Activated CD4-positive, alpha-beta T cell treated with anti-CD3 and anti-CD28 coated beads, Interleukin-2, amount 50 U/mL, for 16 hours (primary cell): Measurements from ENCODE around the gene PPIA.
A peak's percentile ranks its signal among the peaks of the same experiment; 100 is the strongest.
"Not testable (repeated sequence)": the region's sequence is repeated elsewhere in the genome, so short reads cannot be mapped to it uniquely, and the experiment has no call there.

ENCODE experiments used
- DNase-seq: peaks from one replicate; pipeline ENCODE4 v3.0.0-alpha.2; 2020

The PPIA gene

DNA sequence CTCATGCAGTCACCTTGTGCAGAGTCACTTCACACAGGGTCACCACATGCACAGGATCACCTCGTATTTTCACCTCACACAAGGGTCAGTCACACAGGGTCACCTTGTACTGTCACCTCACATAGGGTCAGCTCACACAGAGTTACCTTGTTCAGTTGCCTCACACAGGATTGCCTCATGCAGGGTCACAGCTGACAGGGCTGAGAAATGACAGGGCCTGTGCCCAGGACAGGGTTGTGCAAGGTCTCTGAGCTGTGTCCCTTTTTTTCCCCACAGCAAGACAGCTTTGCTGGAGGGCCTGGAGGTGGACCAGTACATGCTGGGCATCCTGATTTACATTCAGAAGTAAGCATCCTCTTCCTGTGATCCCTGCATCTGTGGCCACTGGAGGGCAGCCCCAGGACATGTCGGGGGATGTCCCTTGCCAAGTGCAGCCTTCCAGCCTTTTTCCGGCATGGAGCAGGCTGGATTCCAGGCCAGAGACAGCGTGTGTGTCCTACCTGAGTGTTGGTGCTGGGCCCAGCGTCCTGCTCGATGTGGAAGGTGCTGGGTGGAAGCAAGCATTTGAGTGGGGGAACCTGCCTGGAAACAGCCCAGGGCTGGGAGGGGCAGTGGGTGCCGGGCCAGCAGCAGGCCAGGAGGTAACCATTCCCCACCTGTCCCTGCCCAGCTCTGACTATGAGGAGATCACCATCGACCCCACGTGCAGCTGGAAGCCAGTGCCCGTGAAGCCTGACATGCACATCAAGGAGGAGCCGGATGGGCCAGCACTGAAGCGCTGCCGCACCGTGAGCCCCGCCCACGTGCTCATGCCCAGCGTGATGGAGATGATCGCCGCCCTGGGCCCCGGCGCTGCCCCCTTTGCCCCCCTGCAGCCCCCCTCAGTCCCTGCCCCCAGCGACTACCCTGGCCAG lies 31.6 kb upstream of the PPIA start:
- no peak for DNase-seq

DNA sequence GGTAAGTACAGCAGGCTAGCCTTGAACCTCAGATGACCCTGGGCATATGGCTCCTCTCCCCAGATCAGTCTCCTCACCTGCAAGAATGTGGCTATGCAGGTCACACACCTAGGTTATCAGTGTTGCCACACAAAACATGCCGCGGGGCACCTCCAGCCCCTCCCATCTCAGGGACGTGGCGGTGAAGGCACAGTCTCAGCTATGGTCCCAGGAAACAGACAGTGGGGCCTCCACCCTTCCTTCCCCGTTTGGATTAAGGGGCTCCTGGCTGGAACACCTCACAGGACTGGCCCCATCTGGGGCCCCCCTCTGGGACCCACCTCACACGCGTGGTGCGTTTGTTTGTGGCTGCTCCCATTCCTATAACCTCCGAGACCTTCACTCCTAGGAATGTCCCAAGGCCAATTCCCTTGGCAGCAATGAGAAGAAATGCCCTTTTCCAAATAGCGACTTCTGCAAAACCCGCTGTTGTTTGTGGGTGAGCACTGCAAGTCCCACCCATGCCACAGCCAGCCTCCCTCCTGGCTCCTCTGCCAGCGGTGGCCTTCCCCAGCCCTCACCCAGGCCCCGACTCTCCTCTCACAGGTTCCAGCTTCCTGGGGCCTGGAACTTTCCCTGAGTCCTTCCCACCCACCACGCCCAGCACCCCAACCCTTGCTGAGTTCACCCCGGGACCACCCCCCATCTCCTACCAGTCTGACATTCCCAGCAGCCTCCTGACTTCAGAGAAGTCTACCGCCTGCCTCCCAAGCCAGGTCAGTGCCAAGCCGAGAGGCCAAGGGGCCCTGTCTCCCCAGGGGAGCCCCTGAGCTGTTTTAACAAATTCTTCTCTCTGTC lies 30.7 kb upstream of the PPIA start:
- no peak for DNase-seq

- DNase-seq: no peak
Observed at GRCh38 chr7:44766416-44766801, 30.1 kb upstream of the PPIA start.

DNA sequence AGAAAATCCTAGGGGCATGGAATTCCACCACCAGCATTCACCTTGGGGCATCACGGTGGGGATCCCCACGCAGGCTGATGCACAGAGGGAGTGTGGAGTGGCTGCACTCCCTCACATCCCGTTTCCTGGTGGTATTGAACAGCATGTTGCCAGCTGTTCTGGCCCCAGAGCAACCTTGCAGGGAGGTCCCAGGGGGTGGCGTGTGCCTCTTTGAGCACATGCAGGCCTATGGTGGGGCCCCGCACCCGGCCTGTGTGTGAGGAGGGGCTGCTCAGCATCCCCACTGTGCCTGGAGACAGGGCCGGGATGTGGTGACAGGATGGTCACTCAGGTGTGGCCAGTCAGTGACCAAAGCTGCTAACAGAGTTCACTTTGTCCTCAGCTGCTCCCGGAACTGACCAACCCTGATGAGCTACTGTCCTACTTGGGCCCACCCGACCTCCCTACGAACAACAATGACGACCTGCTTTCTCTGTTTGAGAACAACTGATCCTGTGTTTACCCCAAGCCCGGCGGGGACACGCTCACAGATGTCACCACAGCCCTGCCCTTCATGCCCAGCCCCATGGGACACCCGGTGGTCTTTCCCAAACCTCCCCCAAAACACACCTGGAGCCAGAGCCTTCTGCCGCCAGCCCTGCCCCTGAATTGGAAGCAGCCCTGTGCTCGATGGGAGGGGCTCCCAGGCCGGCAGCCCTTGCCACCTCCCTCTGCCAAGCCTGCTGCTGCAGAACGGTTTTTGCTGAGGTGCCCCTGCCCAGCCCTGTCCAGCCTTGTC lies 29.2 kb upstream of the PPIA start:
- DNase-seq: no peak

DNA sequence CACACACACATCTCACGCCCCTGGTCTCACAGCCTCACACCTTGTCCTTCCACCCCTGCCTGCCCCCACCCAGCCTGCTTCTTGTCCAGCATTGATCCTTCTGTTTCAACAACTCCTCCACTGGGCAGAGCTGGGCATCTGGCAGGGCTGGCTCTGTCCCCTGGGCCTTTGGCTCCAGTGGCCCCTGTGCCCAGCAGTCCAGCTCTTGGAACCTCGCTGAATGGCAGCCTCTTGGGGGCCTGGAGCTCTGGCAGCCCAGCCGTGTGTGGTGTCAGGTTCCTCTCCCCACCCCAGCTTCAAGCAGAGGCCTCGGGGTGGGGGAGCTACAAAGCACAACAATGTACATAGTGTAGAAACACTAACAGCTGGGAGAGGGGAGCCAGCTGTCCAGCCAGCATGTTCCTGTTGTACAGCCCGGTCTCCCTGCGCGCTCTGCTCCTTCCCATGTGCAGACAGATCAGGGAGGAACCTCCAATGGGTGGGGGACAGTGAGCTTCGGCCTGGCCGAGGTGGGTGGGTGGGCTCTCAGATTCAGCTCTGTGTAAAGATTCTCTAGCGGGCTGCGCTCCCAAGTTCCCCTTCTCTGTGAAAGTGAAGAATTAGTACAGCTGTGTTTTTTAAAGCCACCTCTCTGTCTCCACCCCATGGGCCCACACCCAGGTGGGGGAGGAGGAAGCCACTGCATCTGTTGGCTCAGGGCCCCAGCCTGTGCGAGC lies 28.4 kb upstream of the PPIA start:
- DNase-seq: no peak

- no peak for DNase-seq
Observed at GRCh38 chr7:44768628-44769371, 27.7 kb upstream of the PPIA start.

DNA sequence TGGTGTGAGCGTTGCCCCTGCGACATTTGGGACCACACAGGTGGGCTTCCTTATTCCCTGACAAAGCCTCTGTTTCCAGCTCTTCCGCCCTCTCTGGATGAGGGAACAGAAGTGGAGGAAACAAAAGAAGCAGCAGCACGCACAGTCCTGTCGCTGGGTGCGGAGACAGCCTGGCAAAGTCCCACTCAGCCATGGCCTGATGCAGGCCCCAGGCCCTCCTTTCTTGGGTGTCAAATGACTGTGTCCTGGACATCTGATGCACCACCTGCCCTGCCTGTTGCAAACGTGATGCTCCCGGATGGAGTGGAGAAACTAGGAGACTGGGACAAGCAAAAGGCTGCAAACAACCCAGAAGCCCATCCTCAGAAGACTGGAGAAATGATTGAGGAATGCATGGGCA lies 27.1 kb upstream of the PPIA start:
- DNase-seq: no peak

GRCh38 chr7:44769776-44770294 lies 26.6 kb upstream of the PPIA start:
- peak; percentile 35 for DNase-seq

GRCh38 chr7:44771358-44771757 lies 25.1 kb upstream of the PPIA start:
- DNase-seq: no peak

GRCh38 chr7:44772440-44772839 lies 24.0 kb upstream of the PPIA start:
- DNase-seq: no peak

DNA sequence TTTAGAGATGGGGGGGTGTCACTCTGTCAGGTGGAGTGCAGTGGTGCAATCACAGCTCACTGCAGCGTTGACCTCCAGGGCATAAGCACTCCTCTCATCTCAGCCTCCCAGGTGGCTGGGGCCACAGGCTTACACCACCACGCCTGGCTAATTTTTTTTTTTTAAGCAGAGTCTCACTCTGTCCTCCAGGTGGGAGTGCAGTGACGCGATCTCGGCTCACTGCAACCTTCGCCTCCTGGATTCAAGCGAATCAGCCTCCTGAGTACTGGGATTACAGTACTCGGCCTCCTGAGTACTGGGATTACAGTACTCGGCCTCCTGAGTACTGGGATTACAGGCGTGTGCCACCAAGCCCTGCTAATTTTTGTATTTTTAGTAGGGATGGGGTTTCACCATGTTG lies 23.6 kb upstream of the PPIA start:
- no peak for DNase-seq

DNA sequence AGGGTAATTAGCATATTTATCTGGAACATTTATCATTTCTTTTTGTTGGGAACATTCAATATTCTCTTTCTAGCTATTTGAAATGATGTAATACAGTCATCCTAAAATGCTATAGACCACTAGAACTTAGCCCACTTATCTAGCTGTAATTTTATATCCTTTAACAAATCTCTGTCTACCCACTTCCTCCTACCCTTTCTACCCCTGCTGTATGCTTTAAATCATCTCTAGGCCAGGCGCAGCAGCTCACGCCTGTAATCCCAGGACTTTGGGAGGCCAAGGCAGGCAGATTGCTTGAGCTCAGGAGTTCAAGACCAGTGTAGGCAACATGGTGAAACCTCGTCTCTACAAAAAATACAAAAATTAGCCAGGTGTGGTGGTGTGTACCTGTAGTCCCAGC lies 22.0 kb upstream of the PPIA start:
- DNase-seq: not testable (repeated sequence)

- DNase-seq: no peak
Observed at GRCh38 chr7:44775383-44776107, 20.9 kb upstream of the PPIA start.

DNA sequence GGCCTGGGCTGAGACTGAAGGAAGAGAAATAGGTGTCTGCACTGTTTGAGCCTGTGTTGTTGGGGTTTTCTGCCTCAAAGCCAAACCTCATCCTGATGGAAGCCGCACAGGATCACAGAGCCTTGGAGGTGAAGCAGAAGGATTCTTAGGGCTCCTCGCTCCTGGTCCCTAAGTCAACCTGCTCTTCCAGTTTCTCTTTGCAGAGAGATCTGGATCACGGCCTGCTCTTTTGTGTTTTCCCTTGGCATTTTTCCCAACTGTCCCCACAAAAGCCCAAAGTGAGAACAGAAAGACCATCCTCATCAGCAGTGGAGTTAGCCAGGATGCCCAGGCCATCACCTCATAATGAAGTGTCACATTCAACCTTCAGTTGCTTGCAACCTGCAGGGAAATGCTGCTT lies 20.3 kb upstream of the PPIA start:
- no peak for DNase-seq

- DNase-seq: no peak
Observed at GRCh38 chr7:44782460-44782859, 14.0 kb upstream of the PPIA start.

DNA sequence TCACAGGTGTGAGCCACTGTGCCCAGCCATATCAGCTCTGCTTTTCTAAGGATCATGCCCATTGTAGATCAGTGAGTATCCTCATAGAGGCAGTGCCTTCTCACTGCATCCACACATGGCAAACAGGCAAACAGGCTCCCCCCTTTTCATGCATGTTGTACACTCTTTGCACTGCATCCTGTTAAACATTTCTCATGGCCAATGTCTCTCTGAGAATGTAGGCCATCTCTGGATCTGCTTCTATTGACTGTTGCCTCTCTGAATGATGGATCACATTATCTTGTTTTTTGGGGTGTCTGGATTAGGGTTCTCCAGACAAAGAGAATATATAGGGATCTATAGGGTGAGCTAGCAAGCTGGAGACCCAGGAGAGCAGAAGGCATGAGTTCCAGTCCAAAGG lies 13.1 kb upstream of the PPIA start:
- no peak for DNase-seq

DNA sequence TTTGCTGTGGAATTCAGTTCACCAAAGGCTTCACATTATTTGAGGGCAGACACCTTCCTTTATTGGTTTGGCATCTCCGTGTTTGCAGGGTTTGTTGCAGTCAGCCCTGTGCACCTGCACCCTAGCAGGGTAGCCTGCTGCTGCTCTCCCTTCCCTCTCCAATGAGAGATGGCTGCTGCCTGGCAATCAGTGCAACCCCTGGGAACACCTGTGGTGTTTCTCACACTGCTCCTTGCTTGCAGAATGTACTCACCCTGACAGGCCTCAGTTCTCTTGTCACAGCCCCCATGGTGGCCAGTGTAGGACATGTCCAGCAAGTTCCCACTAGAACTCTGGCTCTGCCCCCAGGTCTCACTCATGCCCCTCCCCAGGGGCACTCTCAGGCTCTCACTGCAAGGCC lies 12.1 kb upstream of the PPIA start:
- no peak for DNase-seq

GRCh38 chr7:44785218-44785617 lies 11.3 kb upstream of the PPIA start:
- DNase-seq: not testable (repeated sequence)

DNA sequence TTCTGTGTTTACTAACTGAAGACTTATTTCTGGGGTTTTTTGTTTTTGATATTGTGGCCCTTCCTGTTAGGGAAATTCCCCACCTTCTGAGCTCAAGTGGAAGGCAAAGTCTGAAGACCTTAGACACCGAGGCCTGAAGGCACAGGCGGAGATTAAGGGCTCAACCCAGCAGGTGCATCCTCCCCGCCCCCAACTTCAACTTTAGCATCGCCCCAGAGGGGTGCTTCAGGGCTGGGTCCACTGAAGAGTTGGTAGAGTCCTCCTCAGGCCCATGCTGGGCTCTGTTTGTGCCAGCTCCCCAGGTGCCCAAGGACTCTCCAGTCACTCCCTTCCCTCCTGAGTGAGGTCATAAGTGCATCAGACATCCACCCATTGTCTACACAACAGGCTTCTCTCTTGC lies 9.4 kb upstream of the PPIA start:
- DNase-seq: no peak

DNA sequence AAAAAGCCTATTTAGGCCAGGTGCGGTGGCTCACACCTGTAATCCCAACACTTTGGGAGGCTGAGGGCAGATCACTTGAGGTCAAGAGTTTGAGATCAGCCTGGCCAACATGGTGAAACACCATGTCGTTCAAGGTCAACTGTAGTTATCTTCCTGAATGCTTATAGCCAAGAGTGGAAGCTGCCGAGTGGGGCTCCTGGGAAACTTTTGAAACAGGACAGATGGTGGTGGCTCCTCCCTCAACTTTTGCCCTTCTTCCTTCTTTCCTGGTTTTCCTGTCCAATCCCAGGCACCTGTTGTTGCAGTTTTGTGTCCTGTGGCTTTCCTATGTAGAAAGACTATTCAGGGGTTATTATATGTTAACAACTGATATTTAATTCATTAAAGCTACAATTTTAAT lies 8.7 kb upstream of the PPIA start:
- no peak for DNase-seq

- no peak for DNase-seq
Observed at GRCh38 chr7:44789990-44790389, 6.5 kb upstream of the PPIA start.
